Stimulated activated CD4-positive, alpha-beta T cell treated with anti-CD3 and anti-CD28 coated beads, Interleukin-4, amount 100 ng/mL, for 1 hour (primary cell): ENCODE measurements around the gene BTBD9.

Experiments used
- DNase-seq: peaks from one replicate; pipeline ENCODE4 v3.0.0-alpha.2; 2020

The BTBD9 gene

DNA sequence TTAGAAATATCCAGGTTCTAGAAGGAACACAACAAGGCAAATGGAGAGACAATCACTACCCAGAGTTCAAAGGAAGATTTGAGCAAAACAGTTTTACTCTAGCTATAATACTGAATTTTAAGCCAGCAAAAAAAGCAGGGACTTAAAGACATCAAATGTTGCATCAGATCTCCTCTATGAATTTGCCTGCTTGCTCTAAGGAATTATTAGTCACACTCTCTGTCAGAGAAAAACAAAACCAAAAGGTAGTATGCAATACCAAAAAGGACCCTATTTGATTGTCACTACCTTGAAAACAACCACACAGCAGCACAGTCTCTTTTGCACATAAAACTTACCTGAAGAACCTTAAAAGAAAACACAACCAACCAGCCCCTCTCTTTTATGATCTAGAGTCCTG is 46.3 kb downstream of the BTBD9 start:
- DNase-seq: no peak

DNA sequence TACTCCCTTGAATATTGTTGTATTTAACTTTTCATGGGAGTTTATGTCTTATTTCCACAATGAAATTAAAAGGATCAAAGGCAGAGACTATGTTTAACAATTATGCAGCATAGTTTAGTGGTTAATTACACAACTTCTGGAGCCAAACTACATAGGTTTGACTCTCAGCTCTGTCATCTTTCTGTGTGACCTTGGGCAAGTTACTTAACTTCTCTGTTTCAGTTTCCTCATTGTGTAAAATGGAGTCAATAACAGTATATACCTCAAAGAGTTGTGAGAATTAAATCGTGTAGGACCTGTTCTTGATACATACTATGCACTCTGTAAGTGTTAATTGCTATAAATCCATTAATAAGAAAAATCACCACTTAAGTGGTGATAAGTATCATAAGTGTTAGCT is 48.3 kb downstream of the BTBD9 start:
- DNase-seq: no peak

DNA sequence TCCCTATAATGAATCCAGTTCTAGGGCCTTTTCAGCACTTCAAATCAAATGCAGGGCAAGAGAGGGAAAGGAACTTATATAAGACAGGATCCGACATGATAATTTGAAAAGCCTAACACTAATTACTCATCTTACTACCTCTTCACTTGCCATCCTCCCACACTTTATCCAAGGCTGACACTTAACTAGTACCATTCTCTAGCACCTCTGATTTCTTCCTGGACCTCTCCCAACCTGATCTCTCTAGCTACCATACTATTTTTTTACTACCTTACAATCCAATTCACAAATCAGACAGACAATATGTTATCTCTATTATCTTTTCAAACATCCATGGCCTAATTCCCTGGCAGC is 50.4 kb downstream of the BTBD9 start:
- no peak for DNase-seq

DNA sequence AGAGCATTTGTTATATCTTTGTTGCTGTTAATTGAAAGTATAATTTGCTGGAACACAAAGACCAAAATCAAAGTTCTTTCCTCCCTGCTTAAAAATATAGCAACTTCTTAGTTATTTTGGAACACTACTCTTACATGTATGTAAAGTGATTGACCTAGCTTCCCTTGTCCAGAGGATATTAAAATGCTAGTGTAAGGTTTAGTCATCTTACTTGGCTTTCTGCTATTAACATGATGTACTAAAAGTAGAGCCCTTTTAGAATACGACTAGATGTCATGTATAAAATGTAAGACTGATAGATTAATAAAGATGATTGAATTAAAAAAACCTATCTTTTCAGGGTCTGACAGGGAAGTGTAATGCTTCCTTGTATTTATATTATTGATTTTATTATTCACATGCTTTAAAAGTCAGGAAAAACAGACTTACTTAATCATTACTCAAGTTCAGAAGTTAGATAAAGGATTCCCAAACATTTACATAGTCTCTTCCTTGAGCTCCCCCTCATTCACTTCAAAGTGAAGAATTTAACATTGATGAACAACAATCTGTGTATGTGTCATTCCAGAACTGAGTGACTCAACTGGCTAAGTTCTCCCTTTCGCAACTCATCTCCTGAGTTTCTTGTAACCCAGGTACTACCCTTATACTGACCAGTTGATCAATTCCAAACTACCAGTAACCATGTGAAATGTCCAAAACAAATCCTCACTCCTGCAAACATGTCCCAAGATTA is 50.9 kb downstream of the BTBD9 start:
- no peak for DNase-seq

DNA sequence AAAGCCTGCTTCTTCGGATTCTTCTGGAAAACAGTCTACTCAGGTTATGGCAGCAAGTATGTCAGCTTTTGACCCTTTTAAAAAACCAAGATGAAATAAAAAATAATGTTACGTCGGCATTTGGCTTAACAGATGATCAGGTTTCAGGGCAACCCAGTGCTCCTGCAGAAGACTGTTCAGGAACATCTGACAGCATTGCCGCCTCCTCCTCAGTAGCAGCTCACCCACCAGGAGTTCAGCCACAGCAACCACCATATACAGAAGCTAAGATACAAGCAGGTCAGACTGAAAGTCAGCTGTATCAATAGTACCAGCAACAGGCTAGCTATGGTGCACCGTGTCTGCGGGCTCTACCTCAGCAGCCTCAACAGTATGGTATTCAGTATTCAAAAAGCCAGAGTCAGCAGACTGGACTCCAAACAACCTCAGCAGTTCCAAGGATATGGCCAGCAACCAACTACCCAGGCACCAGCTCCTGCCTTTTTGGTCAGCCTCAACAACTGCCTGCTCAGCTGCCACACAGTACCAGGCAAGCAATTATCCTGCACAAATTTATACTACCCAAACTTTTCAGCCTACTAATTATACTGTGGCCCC is 51.9 kb downstream of the BTBD9 start:
- DNase-seq: no peak

DNA sequence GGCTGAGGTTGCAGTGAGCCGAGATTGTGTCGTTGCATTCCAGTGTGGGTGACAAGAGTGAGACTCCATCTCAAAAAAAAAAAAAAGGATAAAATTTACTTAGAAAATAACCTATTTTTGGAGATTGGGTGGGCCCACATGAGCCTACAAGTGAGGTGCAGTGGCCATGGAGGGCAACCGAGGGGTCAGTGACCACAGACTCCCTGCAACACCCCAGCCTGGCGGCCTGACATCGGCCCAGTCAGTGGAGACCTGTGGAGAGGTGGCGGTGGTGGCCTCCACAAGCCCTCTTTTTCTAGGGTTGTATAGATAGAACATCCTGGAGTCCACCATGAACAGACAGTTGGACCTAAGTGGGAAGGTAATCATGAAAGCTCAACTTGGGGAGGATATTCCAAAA is 52.7 kb downstream of the BTBD9 start:
- DNase-seq: no peak

DNA sequence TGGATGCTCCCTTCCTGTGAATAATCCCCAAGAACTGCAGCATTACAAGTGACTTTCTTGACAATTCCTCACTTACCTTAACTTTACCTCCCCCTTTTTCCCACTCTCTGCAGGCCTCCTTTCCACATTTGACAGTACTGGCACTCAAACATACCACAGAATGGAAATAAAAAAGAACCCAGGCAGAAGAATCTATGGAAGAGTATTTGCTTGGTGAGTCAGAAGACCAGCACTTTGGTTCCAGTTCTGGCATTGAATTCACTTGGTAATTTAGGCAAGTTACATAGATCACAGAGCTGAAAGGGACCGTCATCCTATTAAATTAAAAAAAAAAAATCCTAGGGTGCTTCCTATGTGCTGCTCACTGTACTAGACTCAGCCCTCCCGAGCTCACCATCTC is 55.0 kb downstream of the BTBD9 start:
- DNase-seq: no peak

DNA sequence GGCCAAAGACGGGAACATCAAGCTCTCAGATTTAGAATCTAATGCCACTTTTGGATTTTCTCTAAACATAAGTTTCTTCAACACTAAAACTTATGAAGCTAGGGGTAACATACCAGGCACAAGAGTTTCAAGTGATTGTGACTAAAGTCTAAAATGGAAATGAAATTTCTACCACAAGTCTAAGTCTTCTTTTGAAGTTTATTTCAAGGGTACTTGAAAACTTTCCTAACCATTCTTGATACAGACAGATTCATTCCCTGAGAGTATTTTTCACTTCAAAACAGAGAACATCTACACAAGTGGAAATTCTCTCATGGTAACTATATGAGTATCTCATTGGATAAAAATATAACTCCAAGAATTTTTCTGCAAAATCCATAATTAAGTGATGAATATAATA is 56.2 kb downstream of the BTBD9 start:
- DNase-seq: no peak

DNA sequence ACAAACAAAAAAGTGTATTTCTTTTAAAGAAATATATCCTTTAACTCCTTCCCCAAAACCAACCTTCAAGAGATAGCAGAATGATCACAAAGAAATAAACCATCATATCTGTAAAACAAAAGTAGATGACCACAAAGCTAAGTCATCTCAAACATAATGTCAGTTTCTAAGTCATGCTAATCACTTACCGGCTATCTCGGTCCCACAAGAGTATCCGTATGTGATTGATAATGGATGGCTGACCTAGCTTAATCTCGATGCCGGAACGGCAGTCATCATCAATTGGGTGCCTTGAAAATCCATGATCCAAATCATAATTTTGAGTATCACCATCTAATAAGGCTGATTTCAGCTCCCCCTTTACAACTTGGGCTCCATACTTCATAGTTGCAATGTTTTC is 59.7 kb downstream of the BTBD9 start:
- DNase-seq: no peak

DNA sequence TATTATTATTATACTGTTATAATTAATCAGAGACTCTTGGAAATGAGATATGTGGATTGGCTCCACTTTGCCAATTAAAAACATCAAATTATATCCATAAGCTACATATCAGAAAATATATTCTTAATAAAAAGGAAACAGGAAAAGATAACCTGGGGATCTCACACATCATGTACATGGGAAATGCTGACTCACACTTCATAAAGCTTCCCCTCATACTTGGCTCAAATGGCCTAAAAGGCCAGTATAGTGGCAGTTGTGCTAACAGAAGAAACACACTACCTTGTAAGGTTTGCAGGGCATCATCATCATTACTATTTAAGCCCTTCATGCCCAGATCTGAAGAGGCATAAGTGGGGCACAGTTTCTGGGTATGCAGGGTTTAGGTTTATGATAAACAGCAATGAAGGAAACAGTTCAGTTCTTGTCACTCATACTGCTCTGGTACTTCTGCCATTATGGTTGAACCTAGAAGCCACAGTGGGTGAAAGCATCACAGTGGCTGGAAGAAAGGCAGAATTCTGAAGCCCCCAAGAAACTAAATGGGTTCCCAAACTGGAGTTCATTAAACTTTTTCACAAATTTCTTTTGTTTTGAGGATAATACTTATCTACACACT is 60.6 kb downstream of the BTBD9 start:
- no peak for DNase-seq

DNA sequence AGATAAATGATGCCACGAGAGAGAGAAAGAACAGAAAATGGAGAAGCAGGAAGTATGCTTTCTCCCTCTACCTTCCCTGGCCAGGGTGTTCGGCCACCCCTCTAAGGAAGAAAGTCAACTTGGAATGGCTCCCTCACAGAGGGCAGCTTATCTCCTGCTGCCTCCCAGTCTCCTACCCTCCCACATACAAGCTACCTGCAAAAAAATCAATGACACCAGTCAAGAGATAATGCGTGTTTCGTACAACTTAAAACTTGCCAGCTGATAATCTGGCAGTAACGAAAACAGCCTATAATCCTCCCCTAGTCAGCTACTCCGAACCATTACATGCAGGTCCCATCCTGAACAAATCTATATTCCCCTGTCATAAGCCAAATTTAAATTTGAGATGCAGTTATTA is 61.7 kb downstream of the BTBD9 start:
- no peak for DNase-seq

DNA sequence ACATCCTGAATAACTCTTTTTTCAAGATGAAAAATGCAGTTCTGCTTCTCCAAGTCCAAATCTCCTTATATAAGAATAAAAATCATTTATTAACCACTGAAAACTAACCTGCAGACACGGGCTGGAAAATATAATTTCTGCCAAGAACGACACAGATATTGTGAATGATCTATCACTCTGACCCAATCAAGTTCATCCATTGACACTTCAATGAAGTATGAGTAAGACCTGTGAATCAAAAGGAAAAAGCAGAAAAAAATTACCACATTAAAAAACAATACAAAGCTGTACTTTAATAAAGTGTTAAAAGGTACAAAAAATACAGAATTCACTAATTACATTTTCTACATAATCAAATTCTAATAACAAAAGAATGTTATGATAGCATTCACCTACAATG is 62.2 kb downstream of the BTBD9 start:
- DNase-seq: no peak

DNA sequence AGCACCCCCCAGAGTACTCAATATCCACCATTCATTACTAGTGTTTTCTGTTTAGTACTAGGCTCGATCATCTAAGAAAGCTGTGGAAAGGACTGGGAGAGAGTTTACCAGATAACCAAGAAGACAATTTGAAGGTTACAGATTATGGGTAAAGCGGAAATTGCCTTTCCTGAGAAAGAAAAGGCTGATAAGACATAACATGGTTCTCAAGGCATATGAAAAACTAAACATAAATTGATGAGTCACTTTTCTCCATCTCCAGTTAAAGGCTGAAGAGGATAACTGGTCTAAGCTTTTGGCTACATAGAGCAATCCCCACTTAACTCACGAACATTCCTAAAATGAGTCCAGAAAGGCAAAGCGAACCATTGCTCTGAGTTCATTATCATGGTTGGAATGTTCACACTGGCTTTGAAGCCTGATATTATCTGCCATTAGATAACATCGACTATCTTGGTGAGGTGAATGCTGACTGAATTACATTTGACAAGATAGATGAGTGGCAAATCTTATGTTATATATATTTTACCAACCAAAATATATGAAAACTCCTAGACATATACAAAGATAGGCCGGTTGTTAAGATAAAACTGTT is 65.8 kb downstream of the BTBD9 start:
- DNase-seq: no peak

DNA sequence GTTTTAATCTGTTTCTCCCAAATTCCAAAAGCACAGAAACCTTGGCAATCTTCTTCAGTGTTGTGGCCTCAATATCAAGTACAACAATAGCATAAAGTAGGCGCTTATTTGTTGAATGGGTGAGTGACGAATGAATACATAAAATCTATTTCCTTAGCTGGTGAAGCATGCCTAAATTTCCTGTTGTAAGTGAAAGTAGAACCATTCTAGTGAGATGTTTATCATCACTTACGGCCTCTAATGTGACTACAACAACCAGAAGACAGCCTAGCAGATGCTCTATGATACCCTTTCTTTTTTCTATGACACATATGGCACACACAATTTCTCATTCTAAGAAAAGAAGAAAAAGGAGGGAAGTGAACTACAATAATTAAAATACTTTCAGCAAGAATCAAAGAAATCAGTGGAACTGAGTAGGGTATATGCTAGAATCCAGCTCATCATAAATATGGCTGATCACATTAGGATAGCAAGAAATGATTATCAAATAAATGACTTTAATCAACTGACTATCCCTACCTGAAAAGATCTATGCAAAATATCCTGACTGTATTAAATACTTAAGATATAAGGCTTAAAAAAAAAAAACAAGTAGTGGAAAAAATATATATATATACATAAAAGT is 67.4 kb downstream of the BTBD9 start:
- no peak for DNase-seq

DNA sequence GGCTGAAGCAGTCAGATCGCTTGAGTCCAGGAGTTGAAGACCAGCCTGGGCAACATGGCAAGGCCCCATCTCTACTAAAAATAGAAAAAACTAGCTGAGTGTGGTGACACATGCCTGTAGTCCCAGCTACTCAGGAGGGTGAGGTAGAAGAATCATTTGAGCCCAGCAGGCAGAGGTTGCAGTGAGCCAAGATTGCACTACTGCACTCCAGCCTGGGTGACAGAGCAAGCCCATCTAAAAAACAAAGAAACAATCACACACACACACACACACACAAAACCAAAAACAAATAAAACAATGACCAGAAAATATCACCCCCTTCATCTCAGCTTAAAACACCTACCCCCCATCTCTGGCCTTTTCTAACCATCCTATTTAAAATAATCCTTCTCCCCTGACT is 68.0 kb downstream of the BTBD9 start:
- DNase-seq: no peak

DNA sequence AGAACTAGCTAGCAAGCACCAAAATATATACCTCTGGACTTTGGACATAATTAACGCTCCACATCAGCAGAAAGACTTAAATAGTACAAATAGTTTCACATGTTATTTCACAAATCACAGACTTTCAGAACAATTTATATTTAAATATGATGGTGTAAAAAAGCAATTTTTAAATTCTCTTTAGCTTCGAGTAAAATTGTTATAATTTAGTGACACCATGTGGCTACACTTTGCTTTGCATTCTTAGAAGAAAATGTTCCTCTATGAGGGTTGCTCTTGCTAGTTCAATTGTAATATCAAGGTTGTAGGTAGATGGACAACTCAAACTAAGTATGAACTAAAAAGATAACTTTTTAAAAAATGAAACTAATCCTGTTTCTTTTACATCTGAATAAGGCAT is 69.0 kb downstream of the BTBD9 start:
- DNase-seq: no peak

DNA sequence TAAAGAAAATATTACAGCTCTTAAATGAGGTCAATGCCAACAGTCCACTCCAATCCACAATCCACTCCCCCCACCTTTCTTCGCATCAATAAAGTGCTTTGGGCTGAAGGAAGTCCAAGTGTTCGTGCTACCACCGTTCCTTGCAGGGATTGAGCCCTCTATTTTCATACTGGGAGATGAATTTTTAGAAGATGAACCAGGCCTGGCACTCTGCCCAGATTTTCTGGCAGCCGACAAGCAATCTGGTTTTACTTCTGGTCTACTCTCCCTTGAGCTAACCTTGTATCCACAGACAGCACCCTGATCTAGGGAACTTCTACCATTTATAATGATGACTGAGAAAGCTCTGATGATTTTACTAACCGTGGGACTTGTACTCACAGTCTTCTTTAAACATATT is 72.3 kb downstream of the BTBD9 start:
- DNase-seq: no peak

DNA sequence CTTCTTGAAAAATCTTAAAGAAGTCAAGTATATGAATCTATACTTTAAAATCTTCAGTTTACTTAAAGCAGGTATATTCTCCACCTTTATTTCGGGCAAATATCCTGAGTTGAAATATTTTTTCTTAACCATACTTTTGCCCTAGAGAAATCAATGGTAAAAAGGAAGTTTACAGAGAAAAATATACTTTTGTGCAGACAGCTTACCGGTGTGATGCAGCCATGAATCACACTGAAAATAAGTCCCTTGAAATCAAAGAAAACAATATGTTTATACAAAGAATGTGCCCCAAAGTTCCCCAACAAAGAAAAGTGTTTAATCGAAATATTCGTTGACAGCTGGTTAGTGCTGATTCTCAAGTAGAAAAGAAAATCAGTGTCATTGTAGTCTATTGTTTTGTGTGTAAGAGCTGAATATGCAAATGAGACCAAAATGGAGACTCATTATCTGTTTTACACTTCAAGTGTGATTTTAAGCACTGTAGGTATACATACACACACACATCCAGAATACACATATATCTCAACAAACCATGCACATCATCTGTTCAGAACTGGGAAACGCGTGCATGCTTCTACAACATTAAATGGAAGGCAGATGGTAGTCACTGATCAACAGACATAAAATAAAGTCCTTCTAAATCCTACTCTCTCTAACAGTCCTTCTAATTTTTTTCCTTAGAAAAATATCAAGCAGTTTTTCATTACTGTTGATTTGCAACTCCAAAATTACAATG is 73.3 kb downstream of the BTBD9 start:
- no peak for DNase-seq

DNA sequence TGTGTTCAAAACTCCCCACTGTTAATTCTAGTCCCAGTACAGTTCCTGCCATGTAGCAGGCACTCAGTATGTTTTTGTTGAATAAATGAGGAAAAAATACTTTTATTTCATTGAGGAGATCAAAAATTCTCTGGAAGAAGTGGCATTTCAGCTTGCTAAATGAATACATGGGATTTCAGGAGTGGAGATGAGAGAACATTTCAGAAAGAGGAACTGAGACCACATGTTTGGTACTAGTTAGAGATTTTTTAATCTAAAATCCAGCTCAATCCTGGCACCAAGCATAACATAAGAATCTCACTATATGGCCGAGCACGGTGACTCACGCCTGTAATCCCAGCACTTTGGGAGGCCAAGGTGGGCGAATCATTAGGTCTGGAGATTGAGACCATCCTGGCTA is 75.4 kb downstream of the BTBD9 start:
- DNase-seq: no peak

DNA sequence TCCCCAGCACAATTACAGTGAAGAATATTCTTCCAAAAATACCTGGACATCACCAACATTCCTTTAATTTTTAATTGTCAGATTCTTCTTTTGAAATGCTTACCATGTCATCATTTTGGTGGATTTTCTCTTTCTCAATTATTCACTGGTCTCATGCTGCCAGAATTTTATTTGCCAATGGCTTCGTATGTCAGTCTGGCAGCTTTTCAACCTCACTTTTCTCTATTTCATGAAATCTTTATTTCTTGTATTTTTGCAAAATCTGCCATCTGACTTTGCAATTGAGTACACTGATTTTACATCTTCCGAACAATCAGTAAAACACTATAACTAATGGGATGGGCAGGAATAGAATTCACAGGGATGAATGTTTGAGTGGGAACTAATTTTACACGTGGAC is 84.1 kb downstream of the BTBD9 start:
- DNase-seq: no peak

DNA sequence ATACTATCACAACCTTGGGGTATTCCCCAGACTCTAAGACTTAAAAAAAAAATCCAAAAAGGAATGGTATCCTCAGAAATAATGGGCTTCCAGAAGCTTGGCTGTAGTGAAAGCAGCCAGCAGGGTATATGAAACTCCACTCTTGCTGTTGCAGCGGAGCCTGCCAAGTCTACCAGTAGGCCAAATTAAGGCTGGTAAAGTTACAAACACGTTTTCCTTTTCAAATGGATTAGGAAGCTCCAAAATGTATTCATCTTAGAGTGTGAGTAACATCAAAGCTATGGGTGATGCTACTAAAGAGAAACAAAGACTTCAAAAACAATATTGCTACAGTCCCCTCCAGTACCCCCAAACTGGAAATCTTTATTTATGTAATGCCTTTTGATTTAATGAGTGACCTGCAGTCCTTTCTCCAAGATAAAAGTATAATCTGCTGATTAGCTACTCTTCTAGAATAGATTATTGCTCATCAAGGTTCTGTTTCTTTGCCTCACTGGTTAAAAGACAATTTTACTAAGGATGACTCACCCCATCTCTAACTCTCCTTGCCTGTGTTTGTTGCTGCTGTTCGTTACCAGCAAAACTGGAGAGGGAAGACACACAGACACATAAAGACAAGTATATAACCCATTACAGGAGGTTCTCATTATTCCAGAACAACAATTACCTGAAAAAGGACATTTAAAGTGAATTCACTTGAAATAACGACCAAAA is 84.9 kb downstream of the BTBD9 start:
- DNase-seq: no peak

DNA sequence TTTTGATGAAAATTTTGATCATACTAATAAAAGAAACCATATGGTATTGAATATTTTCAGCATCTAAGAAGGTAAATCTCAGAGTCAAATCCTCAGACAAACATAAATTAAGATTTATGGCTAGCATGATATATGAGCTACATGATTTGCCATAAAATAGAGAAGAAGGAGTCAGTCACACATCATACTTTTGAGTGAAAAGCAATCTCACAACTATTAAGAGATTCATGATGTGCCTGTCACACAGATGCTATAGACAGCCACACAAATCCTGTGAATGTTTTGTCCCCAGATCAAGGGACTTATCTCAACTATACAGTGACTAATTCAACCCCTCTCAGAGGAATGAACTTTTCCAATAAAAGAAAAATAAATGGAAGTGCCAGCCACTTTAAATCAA is 85.7 kb downstream of the BTBD9 start:
- DNase-seq: no peak

DNA sequence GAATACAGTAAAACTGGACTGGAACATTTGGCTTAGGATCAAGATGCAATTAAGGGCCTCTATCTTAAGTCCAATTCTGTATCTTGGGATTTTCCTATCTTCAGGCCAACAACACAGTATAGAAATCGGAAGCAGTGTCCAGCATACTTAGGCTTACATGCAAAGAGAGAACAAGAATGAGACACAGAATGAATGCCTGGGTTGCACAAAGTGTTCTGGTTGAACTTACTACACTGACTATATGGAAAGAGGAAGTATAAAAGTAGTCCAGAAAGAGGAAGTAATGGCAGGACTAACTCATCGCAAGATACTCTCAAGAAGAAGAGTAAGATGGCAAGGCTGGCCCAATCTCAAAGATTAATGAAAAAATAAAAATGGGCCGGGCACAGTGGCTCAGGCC is 87.6 kb downstream of the BTBD9 start:
- no peak for DNase-seq
